HUES64 (cell line): ENCODE measurements around the gene FAM185A.

Experiments
- H3K27ac ChIP-seq: 2 replicates; pipeline ENCODE4 v1.7.0; 2013; ENCODE audit warnings: low read depth, low read length, inconsistent platforms
- H3K27me3 ChIP-seq: 2 replicates; pipeline ENCODE4 v1.6.1; 2013; ENCODE audit warnings: mild to moderate bottlenecking, low read length; ENCODE audit not compliant: insufficient read depth
- H3K36me3 ChIP-seq: 2 replicates; pipeline ENCODE4 v1.6.1; 2013; ENCODE audit warnings: mild to moderate bottlenecking, low read length; ENCODE audit not compliant: insufficient read depth
- H3K4me1 ChIP-seq: 2 replicates; pipeline ENCODE4 v1.6.1; 2013; ENCODE audit warnings: mild to moderate bottlenecking, low read length, moderate library complexity; ENCODE audit not compliant: insufficient read depth
- H3K4me3 ChIP-seq: 2 replicates; pipeline ENCODE4 v1.5.1; 2013; ENCODE audit warnings: mild to moderate bottlenecking, low read length, moderate library complexity
- H3K9ac ChIP-seq: 2 replicates; pipeline ENCODE4 v1.6.1; 2013; ENCODE audit warnings: mild to moderate bottlenecking, low read depth, low read length
- H3K9me3 ChIP-seq: 2 replicates; pipeline ENCODE4 v1.6.1; 2013; ENCODE audit warnings: low read depth, low read length; ENCODE audit not compliant: insufficient read depth
- WGBS: fragments of 150-250, 120-280 bp; methylation state at CpG from one replicate; pipeline ENCODE4 v1.1.7; 2013; ENCODE audit warnings: missing lambda C conversion rate; 5-methylcytosine and 5-hydroxymethylcytosine counted together

Gene FAM185A

DNA sequence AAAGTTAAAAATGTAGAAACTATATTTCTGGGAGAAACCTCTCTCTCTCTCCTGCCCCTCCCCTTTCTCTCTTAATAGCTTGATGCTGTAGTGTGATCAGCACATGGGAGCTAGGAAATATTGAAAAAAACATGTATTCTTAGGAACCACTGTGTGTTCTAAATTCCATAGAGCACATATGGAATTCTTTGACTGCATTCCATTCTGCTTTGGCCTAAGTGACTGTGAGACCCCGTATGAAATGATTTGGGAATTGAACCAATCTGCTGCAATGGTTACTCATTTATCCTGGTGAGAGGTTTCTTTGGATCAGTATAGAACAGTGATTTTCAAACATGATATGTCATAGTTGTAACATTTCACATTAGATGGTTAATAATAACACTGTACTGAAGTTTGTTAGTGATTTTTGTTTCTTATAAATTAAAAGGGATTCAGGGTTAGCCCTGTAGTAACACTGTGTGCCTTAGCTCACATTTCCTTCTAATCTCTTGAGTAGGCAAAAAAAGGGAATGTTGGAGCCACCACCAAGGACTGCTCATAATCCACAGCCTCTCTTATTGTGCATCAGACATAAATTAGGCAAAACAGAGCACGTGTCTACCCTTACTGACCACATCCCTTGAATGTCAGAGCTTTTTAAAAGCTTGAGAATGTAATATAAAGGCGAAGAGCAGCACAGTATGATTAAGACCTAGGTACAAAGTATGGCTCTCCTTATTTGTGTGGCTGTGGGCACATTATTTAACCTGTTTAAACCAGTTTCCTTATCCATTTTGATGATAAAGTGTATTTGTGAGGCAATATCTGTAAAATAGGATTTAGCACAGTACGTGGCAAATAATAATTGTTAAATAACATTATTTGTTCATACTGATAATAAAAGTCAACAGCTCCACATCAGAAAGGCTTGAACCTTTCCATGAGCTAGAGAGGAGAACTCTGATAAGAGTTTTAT lies 69.1 kb downstream of the FAM185A start:
- H3K4me1 ChIP-seq: no peaks in the 10 kb centered on the region
- WGBS: 85% methylated on average over 3 of the region's 4 CpGs
- no peak overlapping the region for H3K9ac ChIP-seq
- H3K27me3 ChIP-seq: no peaks in the 10 kb centered on the region
- no peaks in the 10 kb centered on the region for H3K9me3 ChIP-seq
- H3K36me3 ChIP-seq: no peaks in the 10 kb centered on the region
- no peak overlapping the region for H3K27ac ChIP-seq
- no peak overlapping the region for H3K4me3 ChIP-seq

DNA sequence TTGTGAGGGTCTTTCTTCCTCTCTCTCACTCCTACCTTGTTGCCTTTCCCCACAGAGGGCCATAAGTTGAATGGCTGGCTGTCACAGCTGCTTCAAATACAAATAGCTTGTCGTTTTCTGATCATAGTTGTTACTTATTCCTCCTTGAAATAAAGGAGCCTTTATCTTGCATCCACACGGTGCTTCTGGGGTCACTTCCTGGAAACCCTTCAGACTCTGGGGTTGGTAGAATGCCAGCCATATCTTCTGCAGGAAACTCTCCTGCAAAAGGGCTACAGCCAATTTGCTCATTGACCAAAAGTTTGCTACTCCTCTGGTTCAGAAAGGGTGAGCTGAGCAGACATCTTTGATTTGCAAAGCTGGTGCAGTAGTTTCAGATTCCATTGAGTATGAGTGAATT lies 70.4 kb downstream of the FAM185A start:
- Histone ChIP-seq H3K27ac (no peak overlapping the region), H3K4me3 (no peak overlapping the region), H3K27me3 (no peaks in the 10 kb centered on the region), H3K9ac (no peak overlapping the region), H3K9me3 (no peaks in the 10 kb centered on the region), H3K4me1 (no peaks in the 10 kb centered on the region), H3K36me3 (no peaks in the 10 kb centered on the region)
- 90% methylated on average over 2 of the region's 2 CpGs for WGBS

DNA sequence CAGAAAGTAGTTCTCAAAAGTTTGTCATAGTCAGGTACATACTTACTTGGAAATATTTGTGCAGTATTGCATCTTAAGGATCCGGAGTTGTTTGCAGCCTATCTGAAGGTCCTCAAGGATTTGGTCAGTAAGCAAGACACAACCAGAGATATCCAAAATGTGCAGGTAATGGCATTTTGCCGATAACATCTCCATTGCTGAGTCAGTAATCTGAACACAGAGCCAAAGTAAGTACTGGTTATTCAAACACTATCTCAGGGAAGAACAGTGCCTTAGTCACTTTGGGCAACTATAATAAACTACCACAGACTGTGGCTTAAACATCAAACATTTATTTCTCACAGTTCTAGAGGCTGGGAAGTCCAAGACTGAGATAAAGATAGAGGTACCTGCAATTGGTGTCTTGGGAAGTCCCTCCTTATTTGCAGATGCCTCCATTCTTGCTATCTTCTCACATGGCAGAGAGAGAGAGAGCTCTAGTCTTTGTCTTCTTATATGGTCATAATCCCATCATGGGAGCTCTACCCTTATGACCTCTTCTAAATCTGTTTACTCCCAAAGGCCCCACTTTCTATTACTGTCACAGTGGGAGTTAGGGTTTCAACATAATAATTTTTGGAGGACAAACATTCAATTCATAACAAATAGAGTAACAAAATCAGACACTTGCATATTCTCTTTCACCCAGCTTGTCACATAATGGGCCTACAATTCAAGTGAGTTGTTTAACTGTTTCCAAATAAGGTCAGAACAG lies 73.4 kb downstream of the FAM185A start:
- no peak overlapping the region for H3K4me3 ChIP-seq
- no peak overlapping the region for H3K27ac ChIP-seq
- no peak overlapping the region for H3K9ac ChIP-seq
- H3K4me1 ChIP-seq: no peaks in the 10 kb centered on the region
- H3K27me3 ChIP-seq: no peaks in the 10 kb centered on the region
- 94% methylated on average over 2 of the region's 2 CpGs for WGBS
- H3K9me3 ChIP-seq: no peaks in the 10 kb centered on the region
- H3K36me3 ChIP-seq: 0 out of 2 replicates have a peak, but pooled peaks cover 2% of the 10 kb centered on the region

DNA sequence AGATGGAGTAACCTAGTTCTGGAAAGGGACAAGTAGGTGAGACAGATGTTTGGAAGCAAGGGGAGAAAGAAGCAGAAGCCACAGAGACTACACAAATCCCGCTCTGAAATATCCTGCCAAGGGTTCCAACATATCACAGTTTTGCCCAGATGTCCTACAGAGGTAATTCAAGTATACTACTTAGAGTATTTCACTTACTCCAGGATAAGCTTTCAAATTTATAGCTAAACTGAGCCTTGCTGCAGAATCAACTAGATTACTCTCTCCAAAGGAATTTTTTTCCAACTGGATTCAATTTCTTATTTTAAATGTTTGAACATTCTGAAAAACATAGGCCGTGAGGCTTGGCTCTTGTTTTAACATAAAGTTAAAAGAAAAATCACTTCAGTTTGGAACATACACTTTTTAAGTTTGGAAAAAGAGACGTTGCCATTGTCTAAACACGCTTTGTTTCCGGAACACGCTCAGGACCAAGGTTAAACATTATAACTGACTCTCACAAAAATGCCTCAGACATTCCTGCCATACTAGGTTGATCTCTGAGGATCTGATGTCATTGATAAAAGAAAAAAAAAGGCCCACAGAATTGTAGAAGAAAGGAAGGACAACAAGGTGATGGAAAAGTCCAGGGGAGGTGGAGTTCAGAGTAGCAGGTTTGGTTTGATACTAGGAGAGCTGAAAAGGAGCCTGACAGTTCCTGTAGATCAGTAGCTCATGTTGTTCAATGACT lies 74.8 kb downstream of the FAM185A start:
- 95% methylated on average over 6 of the region's 6 CpGs for WGBS
- Histone ChIP-seq H3K9me3 (no peaks in the 10 kb centered on the region), H3K36me3 (0 out of 2 replicates have a peak, but pooled peaks cover 4% of the 10 kb centered on the region), H3K27me3 (no peaks in the 10 kb centered on the region), H3K4me3 (no peak overlapping the region), H3K9ac (no peak overlapping the region), H3K27ac (no peak overlapping the region), H3K4me1 (no peaks in the 10 kb centered on the region)

DNA sequence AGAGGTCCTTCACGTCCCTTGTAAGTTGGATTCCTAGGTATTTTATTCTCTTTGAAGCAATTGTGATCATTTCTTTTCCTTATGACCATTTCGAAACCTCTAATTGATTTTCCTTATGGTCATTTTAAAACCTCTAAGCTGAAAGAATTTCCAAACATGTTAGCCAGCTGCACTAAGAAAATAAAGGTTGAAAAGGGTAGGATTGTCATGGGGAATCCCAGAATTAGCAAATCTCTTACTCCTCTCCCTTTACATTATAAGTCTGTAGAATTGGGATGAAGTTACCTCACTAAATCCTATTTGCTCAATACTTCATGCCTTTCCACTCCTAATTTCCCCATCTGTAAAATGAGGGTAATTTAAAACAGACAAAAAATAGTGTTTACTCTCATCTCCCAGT lies 79.5 kb downstream of the FAM185A start:
- H3K27ac ChIP-seq: no peak overlapping the region
- 100% methylated on average over 1 of the region's 2 CpGs for WGBS

DNA sequence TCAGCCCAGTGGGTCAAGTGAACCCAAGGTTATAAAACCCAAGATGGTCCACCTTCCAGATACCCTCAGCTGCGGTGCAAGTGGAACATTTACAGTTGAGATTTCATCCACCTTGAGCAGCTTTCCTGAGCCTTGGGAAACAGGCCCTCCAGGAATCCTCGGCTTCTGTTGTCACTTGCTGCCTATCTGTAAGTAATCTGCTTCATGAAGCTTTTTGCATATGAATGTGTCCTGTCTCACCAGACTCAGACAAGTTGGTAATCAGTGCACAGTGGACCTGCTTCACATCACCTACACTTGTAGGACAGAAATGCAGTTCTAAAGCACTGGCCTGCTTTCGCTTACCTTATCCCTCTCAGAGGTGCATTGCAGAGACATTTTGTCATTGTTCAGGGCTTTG lies 80.3 kb downstream of the FAM185A start:
- Histone ChIP-seq H3K4me3 (no peak overlapping the region), H3K36me3 (0 out of 2 replicates have a peak, but pooled peaks cover 4% of the 10 kb centered on the region), H3K27me3 (no peaks in the 10 kb centered on the region), H3K9me3 (no peaks in the 10 kb centered on the region), H3K9ac (no peak overlapping the region), H3K27ac (no peak overlapping the region), H3K4me1 (0 out of 2 replicates have a peak, but pooled peaks cover 4% of the 10 kb centered on the region)
- WGBS: 92% methylated on average over 3 of the region's 3 CpGs

More for the DNA sequence above, 79.5 kb downstream of the FAM185A start:
- Histone ChIP-seq H3K36me3 (0 out of 2 replicates have a peak, but pooled peaks cover 4% of the 10 kb centered on the region), H3K4me3 (no peak overlapping the region), H3K4me1 (0 out of 2 replicates have a peak, but pooled peaks cover 4% of the 10 kb centered on the region), H3K9ac (no peak overlapping the region), H3K9me3 (no peaks in the 10 kb centered on the region), H3K27me3 (no peaks in the 10 kb centered on the region)

DNA sequence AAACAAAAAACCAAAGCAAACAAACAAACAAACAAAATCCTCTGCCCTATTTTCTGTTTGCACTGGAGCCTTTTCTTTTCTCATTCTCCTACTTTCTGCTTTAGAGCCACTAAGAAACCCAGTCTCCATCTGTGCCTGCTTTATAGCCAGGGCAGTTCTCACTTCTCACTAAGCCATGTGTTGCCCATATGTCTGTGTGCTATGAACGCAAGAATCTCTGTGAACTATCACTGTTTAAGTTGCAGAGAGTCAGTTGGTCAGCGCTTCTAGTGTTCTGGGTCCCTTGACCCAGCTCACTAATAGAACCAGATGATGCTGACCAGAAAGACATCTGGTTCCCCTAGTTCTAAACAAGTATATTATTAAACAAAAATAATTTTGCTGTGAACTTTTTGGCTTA lies 81.4 kb downstream of the FAM185A start:
- 96% methylated on average over 2 of the region's 2 CpGs for WGBS
- H3K27me3 ChIP-seq: no peaks in the 10 kb centered on the region
- H3K27ac ChIP-seq: no peak overlapping the region
- H3K4me3 ChIP-seq: no peak overlapping the region
- H3K9me3 ChIP-seq: no peaks in the 10 kb centered on the region
- H3K4me1 ChIP-seq: 0 out of 2 replicates have a peak, but pooled peaks cover 4% of the 10 kb centered on the region
- 0 out of 2 replicates have a peak, but pooled peaks cover 4% of the 10 kb centered on the region for H3K36me3 ChIP-seq
- H3K9ac ChIP-seq: no peak overlapping the region

DNA sequence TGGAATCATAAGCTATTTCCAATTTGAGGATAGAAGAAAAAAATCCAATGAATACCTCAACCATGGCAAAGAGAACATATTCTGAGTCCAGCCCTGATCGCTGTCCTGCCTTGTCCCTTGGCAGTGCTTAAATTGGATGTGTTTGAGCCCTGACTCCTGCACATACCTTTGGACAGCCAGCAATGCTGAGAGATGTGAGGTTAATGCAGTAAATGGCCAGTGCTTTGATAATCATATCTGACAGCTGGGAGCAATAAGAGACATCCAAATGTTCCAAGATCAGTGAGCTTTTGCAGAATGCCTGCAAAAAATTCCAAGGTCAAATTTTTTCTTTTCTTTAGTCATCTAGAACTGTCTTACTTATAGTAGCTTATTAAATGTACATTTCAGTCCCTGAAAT lies 83.9 kb downstream of the FAM185A start:
- Histone ChIP-seq H3K36me3 (no peaks in the 10 kb centered on the region), H3K9ac (no peak overlapping the region), H3K27me3 (no peaks in the 10 kb centered on the region), H3K4me3 (no peak overlapping the region), H3K27ac (no peak overlapping the region), H3K9me3 (no peaks in the 10 kb centered on the region), H3K4me1 (0 out of 2 replicates have a peak, but pooled peaks cover 4% of the 10 kb centered on the region)
- 96% methylated on average over 1 of the region's 1 CpG for WGBS

DNA sequence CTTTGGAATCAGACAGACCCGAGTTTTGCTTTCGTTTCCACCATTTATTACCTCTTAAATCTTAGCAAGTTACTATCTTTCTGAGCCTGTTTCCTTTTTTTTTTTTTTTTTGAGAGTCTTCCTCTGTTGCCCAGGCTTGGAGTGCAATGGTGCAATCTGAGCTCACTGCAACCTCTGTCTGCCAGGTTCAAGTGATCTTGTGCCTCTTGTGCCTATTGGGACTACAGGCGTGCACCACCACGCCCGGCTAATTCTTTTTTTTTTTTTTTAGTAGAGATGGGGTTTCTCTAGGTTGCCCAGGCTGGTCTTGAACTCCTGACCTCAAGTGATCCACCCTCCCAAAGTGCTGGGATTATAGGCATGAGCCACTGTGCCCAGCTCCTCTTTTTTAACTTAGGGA lies 84.5 kb downstream of the FAM185A start:
- Histone ChIP-seq H3K27ac (no peak overlapping the region), H3K27me3 (no peaks in the 10 kb centered on the region), H3K4me3 (no peak overlapping the region), H3K9me3 (no peaks in the 10 kb centered on the region), H3K36me3 (no peaks in the 10 kb centered on the region), H3K9ac (no peak overlapping the region), H3K4me1 (0 out of 2 replicates have a peak, but pooled peaks cover 4% of the 10 kb centered on the region)
- 86% methylated on average over 5 of the region's 5 CpGs for WGBS

DNA sequence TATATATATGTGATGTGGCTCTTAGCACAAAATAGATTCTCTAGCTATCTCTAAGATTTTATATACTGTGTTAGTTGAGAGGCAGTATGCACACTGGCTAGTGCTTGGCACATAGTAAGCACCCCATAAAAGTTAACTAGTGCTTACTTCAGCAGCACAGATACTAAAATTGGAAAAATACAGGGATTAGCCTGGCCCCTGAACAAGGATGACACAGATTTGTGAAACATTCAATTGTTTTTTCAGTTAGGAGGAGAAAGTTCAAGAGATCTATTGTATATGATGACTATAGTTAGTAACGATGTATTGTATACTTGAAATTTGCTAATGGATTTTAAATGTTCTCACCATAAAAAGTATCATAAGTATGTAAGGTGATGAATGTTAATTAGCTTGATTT lies 85.7 kb downstream of the FAM185A start:
- 100% methylated on average over 1 of the region's 1 CpG for WGBS
- Histone ChIP-seq H3K36me3 (no peaks in the 10 kb centered on the region), H3K27ac (no peak overlapping the region), H3K27me3 (no peaks in the 10 kb centered on the region), H3K4me1 (no peaks in the 10 kb centered on the region), H3K9me3 (no peaks in the 10 kb centered on the region), H3K4me3 (no peak overlapping the region), H3K9ac (no peak overlapping the region)
